ENCODE results near the gene RD3L.
"Not testable (repeated sequence)": the region's sequence is repeated elsewhere in the genome, so short reads cannot be mapped to it uniquely, and the experiment has no call there.

Gene RD3L

DNA sequence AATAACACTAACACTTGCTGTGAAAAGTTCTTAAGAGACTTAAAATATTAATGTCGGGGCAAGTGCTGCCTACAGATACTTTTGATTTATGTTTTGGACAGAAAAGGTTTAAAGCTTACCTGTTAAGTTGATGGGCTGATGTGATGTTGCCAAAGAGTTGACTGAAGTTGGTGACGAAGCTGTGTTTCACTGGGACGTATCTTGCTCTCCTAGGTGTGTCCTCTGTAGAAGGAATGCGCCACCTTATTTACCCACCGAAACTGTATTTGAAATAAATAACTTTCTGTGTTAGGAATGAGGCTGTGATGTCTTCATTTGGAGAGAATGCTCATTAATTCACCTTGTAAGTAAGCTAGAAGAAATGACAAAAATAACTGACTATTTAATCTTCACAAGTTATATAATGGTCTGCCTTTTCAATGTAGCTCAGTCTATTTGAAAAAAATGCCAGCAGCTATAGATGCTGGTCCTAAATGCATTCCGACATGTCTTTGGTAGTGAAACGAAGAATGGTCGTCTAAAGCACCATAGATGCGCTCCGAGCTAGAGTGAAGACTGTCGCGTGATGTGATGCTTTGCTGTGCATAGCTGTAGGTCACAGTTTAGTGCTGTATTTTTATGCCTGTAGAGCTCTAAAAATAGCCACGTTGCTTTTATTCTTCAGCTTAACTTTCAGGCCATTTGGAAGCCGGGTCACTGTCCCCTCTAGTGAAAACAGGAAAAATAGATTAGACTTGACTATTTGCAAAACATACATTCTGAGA lies at the start of gene RD3L:
TSS of gene RD3L (minus strand) at position 557 of the 764 bp plus-strand sequence. CDS start 834 bp downstream, outside the sequence.
- DNase-seq (ENCODE audit: low spot score): no peak

GRCh38 chr14:103989964-103990363 lies 47.6 kb upstream of the RD3L start:
- no peak for DNase-seq (ENCODE audit: low spot score)

DNA sequence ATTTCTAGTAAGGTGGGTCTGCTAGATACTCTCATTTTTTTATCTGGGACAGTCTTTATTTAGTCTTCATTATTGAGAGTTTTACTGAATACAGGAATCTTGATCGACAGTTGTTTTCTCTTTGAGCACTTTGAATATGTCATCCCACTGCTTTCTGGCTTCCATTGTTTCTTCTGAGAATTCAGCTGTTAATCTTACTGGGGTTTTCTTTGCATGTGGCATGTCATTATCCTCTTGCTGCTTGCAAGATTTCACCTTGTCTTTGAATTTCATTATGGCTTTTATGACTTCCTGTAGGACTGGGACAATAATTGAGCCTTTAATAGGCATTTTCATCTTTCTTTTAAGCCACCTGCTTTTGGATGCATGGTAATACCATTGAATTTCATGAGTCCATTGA lies 46.7 kb upstream of the RD3L start:
- no peak for DNase-seq (ENCODE audit: low spot score)

- DNase-seq (ENCODE audit: low spot score): no peak
Observed at GRCh38 chr14:103984196-103984595, 41.9 kb upstream of the RD3L start.

DNA sequence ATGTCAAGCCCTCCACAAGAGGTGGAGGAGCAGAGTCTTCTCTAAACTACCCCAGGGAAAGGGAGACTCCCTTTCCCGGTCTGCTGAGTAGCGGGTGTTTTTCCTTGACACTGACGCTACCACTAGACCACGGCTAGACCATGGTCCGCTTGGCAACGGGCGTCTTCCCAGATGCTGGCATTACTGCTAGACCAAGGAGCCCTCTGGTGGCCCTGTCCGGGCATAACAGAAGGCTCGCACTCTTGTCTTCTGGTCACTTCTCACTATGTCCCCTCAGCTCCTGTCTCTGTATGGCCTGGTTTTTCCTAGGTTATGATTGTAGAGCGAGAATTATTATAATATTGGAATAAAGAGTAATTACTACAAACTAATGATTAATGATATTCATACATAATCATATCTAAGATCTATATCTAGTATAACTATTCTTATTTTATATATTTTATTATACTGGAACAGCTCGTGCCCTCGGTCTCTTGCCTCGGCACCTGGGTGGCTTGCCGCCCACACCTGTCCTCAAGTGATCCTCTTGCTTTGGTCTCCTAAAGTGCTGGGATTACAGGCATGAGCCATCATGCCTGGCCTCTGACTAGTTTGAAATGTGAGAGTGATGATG lies 38.4 kb upstream of the RD3L start:
- DNase-seq (ENCODE audit: low spot score): not testable (repeated sequence)

- DNase-seq (ENCODE audit: low spot score): no peak
Observed at GRCh38 chr14:103974575-103974974, 32.2 kb upstream of the RD3L start.

- no peak for DNase-seq (ENCODE audit: low spot score)
Observed at GRCh38 chr14:103973354-103973753, 31.0 kb upstream of the RD3L start.

DNA sequence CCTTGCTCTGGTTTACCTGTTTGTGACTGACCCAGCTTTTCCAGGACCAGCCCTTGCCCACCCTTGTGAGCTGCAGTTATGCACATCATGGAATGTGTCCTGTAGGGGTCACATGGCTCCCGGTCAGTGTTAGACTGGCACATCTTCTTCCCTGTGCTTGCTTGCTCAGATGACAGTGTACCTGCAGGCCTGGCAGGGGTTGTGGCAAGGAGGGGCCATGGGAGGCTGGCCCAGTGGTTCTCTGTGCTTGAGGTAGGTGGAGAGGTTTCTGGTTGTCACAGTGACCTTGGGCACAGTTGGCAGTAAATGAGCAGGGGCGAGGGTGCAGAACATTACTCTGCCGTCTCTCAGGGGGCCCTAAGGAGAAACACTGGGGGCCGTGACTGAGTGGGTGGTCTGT lies 27.6 kb upstream of the RD3L start:
- DNase-seq (ENCODE audit: low spot score): no peak

- DNase-seq (ENCODE audit: low spot score): no peak
Observed at GRCh38 chr14:103966631-103967030, 24.3 kb upstream of the RD3L start.

GRCh38 chr14:103961928-103962578 lies 19.7 kb upstream of the RD3L start:
- DNase-seq (ENCODE audit: low spot score): no peak

DNA sequence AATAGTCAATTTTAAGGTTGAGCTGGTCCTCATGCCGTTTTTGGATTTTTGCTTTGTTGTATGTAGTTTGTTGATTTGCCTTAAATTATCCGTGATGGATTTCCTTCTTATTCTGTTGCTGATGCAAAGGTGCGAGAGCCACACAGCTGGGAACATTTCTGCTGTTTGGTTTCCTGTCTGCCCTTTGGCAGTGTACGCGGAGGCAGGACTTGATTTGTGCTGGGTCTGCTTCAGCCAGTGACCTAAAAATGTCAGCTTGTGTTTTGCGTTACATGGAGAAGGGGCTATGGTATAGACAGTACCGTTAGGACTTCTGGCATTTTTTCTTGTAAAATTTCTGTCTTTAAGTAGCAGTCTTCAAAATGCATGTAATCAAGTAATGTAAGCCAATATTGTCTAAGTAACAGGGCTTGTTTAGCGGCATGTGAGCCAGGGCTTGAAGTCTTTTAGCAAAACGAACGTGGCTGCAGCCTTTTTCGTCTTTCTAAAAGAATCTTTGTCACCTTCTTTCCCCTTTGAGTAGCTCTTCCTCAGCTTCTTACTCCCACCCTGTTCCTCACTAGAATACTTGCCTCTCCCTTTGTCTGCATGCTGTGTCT lies 18.2 kb upstream of the RD3L start:
- no peak for DNase-seq (ENCODE audit: low spot score)

DNA sequence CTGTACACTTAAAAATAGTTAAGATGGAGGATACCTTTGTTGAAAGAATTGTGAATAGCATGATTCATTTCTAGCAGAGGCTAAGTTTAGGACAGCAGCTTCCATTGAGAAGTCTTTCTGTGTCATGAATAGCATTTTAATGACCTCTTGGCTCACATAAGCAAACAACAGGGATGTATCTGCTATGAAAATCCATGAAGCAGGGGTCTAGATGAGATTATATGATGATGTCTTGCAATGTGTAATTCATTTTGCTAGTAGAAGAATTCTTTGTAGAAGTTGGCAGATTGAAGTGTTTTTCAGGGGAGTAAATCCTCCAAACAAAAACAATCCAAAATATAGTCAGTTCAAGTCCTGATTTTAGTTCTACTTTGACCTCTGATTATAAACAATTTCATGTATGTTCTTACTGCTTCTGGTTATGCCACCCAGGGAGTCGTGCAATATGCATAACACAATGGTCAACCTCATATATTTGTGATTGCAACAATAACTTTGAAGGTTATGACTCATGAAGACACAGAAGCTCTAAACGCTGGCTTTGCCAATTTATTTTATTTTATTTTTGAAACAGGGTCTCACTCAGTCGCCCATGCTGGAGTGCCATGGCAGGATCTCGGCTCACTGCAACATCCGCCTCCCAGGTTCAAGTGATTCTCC lies 6.9 kb upstream of the RD3L start:
- DNase-seq (ENCODE audit: low spot score): no peak

DNA sequence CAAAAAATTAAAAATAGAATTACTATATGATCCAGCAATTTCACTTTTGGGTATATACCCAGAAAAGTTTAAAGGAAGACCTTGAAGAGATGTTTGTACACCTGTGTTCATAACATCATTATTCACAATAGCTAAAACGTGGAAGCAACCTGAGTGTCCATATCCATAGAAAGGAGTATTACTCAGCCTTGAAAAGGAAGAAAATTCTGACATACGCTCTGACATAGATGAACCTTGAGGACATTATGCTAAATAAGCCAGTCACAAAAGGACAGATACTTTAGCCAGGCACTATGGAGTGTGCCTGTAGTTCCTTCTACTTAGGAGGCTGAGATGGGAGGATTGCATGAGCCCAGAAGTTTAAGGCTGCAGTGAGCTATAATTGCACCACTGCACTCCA lies 6.1 kb upstream of the RD3L start:
- no peak for DNase-seq (ENCODE audit: low spot score)

DNA sequence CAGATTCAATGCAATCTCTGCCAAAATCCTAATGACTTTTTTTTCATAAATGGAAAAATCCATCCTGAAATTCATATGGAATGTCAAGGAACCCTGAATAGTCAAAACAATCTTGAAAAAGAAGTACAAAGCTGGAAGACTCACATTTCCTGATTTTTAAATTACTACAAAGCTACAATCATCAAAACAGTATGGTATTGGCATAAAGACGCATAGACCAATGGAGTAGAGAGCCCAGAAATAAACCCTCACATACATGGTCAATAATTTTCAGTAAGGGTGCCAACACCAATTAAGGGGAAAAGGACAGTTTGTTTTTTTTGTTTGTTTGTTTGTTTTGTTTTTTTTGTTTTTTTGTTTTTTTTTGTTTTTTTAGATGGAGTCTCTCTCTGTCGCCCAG lies 4.6 kb upstream of the RD3L start:
- DNase-seq (ENCODE audit: low spot score): no peak

DNA sequence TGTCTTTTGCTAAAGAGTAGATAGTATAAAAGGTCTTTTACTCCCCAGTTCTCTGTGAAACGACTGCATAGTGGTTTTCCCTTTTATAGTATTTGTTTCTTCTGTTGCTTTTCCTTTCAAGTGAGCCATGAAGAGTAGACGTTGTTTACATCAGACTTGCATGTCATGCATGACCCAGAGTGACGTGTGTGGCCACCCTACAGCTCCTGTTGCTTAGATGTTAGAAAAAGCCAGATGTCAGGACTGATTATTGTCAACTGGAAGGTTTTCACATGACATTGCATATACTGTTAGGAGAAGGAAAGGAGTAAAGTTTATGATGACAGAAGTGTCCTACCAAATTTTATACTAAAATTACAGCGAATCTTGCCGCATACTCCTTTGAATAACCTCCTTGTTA lies 1.3 kb upstream of the RD3L start:
- no peak for DNase-seq (ENCODE audit: low spot score)

DNA sequence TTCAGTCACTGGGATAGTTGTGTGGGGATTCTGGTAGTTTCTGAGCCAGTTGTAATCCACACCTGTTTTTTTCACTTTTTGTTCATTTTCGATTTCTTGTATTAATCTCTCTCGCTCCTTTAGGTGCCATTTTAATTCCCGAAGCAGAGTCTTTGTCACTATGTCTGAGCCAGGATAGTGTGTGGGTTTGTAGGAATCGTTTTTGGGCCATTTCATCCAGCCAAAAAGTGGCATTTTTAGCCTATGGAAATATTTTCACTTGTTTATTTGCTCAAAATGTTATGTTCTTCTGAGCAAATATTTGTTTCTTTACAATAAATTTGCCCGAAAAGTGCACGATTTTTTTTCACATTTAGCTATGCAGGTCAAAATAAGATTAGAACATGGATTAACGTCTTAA lies 867 bp downstream of the RD3L start:
- no peak for DNase-seq (ENCODE audit: low spot score)

DNA sequence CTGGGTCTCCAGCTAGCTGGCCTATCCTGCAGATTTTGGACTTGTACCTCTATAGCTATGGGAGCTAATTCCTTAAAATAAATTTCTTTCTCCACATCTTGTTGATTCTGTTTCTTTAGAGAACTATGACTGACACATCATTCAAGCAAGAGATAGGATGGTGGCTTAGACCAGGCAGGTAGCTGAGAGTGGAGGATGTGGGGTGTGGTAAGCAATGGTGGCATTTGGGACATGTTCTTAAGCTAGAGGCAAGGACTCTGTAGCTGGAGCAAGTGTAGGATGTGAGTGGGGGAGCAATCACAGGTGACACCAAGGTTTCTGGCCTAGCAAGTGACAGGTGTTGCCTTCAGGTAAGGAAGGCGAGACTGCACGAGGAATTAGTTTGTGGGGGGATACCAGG lies 7.2 kb downstream of the RD3L start:
- no peak for DNase-seq (ENCODE audit: low spot score)

- no peak for DNase-seq (ENCODE audit: low spot score)
Observed at GRCh38 chr14:103932791-103933490, 9.4 kb downstream of the RD3L start.

- no peak for DNase-seq (ENCODE audit: low spot score)
Observed at GRCh38 chr14:103931422-103931821, 10.9 kb downstream of the RD3L start.

- DNase-seq (ENCODE audit: low spot score): no peak
Observed at GRCh38 chr14:103930051-103930604, 12.2 kb downstream of the RD3L start.
